Uterus (tissue), 2 donors: ENCODE results near the gene C3orf18.

Experiments used
- POLR2A ChIP-seq, 2 donors: fragments of 450-650 bp; IDR thresholded peaks; one replicate each; pipeline ENCODE4 v1.6.1; 2016; ENCODE audit warnings: antibody characterized with exemption in 2 of 2, mild to moderate bottlenecking in 1 of 2, moderate library complexity in 1 of 2
- TF ChIP-seq, protein P1 (sequence below), 4 experiments: fragments of 200-600 bp in 2 of 4; fragments of 450-650 bp in 2 of 4; sonication (generic) in 2 of 4; IDR thresholded peaks; one replicate each; pipeline ENCODE4 v1.5.1; 2016 to 2019; ENCODE audit warnings: antibody characterized with exemption in 4 of 4, mild to moderate bottlenecking in 2 of 4, moderate library complexity in 1 of 4

GRCh38 chr3:50616770-50617095 is 49.2 kb upstream of the C3orf18 start:
- peak; percentile 9 to 27 for TF ChIP-seq POLR2A (IDR thresholded peaks at IDR 0.05)
- TF ChIP-seq, protein P1, sequence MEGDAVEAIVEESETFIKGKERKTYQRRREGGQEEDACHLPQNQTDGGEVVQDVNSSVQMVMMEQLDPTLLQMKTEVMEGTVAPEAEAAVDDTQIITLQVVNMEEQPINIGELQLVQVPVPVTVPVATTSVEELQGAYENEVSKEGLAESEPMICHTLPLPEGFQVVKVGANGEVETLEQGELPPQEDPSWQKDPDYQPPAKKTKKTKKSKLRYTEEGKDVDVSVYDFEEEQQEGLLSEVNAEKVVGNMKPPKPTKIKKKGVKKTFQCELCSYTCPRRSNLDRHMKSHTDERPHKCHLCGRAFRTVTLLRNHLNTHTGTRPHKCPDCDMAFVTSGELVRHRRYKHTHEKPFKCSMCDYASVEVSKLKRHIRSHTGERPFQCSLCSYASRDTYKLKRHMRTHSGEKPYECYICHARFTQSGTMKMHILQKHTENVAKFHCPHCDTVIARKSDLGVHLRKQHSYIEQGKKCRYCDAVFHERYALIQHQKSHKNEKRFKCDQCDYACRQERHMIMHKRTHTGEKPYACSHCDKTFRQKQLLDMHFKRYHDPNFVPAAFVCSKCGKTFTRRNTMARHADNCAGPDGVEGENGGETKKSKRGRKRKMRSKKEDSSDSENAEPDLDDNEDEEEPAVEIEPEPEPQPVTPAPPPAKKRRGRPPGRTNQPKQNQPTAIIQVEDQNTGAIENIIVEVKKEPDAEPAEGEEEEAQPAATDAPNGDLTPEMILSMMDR (IDR thresholded peaks at IDR 0.05) = peak in 3 of 4 experiments; percentile 1 to 23 (median 13)
